Keratinocyte (primary cell): Measurements from ENCODE around the gene GTF2A1. TPM values are rescaled to one million over a fixed set of nuclear protein-coding genes. Genes with fewer than 3 reads are reported as not detected.

Source experiments
- DNase-seq: peaks from one replicate; pipeline ENCODE4 v3.0.0-alpha.2; 2011; ENCODE audit warnings: low read depth, missing footprints, low spot score
- FAIRE-seq: peaks from 2 replicates; lab custom pipeline; 2011; peaks lifted over from hg19 to GRCh38; lab: Jason Lieb, UNC
- H2AFZ ChIP-seq: 2 replicates; pipeline ENCODE4 v1.6.0; 2012; ENCODE audit warnings: low read length, control low read depth, inconsistent platforms; ENCODE audit not compliant: control insufficient read depth
- H3K27ac ChIP-seq: 2 replicates; pipeline ENCODE4 v1.5.1; 2011; ENCODE audit warnings: low read length; ENCODE audit not compliant: control insufficient read depth, insufficient read depth
- H3K27me3 ChIP-seq: 3 replicates; pipeline ENCODE4 v1.6.0; 2011; ENCODE audit warnings: low read length; ENCODE audit not compliant: control insufficient read depth, insufficient read depth; ENCODE audit errors: extremely low read depth
- H3K36me3 ChIP-seq, 2 experiments: 2 replicates in 1 of 2; 3 replicates in 1 of 2; pipeline ENCODE4 v1.5.1; 2011; ENCODE audit warnings: low read length in 2 of 2, mild to moderate bottlenecking in 1 of 2; ENCODE audit not compliant: control insufficient read depth in 2 of 2, insufficient read depth in 2 of 2; ENCODE audit errors: extremely low read depth in 1 of 2
- H3K4me1 ChIP-seq: 3 replicates; pipeline ENCODE4 v1.5.1; 2011; ENCODE audit warnings: low read length; ENCODE audit not compliant: control insufficient read depth, insufficient read depth; ENCODE audit errors: extremely low read depth
- H3K4me2 ChIP-seq: 3 replicates; pipeline ENCODE4 v1.6.0; 2011; ENCODE audit warnings: low read depth, low read length; ENCODE audit not compliant: control insufficient read depth, insufficient read depth; ENCODE audit errors: extremely low read depth
- H3K4me3 ChIP-seq, 3 experiments: fragments of 200-600 bp in 1 of 3; sonication (generic) in 1 of 3; 2 replicates in 2 of 3; 3 replicates in 1 of 3; pipeline ENCODE4 v1.5.1; 2011 to 2016; ENCODE audit warnings: low read length in 3 of 3, mild to moderate bottlenecking in 3 of 3, control low read depth in 2 of 3, inconsistent platforms in 1 of 3, low read depth in 1 of 3, mixed read lengths in 1 of 3, mixed run types in 1 of 3, moderate library complexity in 1 of 3; ENCODE audit not compliant: control insufficient read depth in 2 of 3, insufficient read depth in 2 of 3; ENCODE audit errors: extremely low read depth in 1 of 3
- H3K79me2 ChIP-seq: 2 replicates; pipeline ENCODE4 v1.6.0; 2012; ENCODE audit warnings: low read length; ENCODE audit not compliant: control insufficient read depth, insufficient read depth
- H3K9ac ChIP-seq: 3 replicates; pipeline ENCODE4 v1.6.0; 2011; ENCODE audit warnings: low read length; ENCODE audit not compliant: control insufficient read depth, insufficient read depth; ENCODE audit errors: extremely low read depth
- H3K9me1 ChIP-seq: 3 replicates; pipeline ENCODE4 v1.6.0; 2011; ENCODE audit warnings: low read length; ENCODE audit not compliant: control insufficient read depth, insufficient read depth; ENCODE audit errors: extremely low read depth
- H3K9me3 ChIP-seq: 2 replicates; pipeline ENCODE4 v1.5.1; 2012; ENCODE audit warnings: low read depth, low read length; ENCODE audit not compliant: control insufficient read depth
- H4K20me1 ChIP-seq: 3 replicates; pipeline ENCODE4 v1.6.0; 2011; ENCODE audit warnings: low read length; ENCODE audit not compliant: control insufficient read depth, insufficient read depth; ENCODE audit errors: extremely low read depth
- CTCF ChIP-seq, 3 experiments: IDR thresholded peaks in 1 of 3; conservative IDR thresholded peaks in 1 of 3; optimal IDR thresholded peaks in 1 of 3; 2 replicates in 2 of 3; 3 replicates in 1 of 3; pipeline versions ENCODE3 to v1.5.1; 2011; ENCODE audit warnings: low read length in 3 of 3, mild to moderate bottlenecking in 3 of 3, moderate library complexity in 2 of 3, control low read depth in 1 of 3, inconsistent platforms in 1 of 3; ENCODE audit not compliant: insufficient read depth in 2 of 3; ENCODE audit errors: extremely low read depth in 1 of 3
- EZH2 ChIP-seq: IDR thresholded peaks from one replicate; pipeline ENCODE4 v1.6.1; 2012; ENCODE audit warnings: inconsistent platforms, mild to moderate bottlenecking, low read length, moderate library complexity
- dilution Hi-C: fragments of 300-500 bp; cut with MboI; formaldehyde crosslinking; loops from one replicate; pipeline ENCODE4 v1.7.0; 2020; ENCODE audit warnings: low sequenced_read_pairs; ENCODE audit not compliant: extremely low pct_ligation_motif_present
- polyA plus RNA-seq, 5 experiments: library from polyadenylated mRNA; depleted of rRNA in 3 of 5; stranded (reverse) in 3 of 5; stranded (forward) in 1 of 5; unstranded in 1 of 5; fragments of >200 nt; gene quantifications; 1 replicate in 1 of 5; 2 replicates in 3 of 5; 3 replicates in 1 of 5; pipeline versions ENCODE4 v1.2.1 to v1.2.3, GENCODE V29; 2011 to 2012; ENCODE audit warnings: missing spikeins in 2 of 5, low read depth in 1 of 5, low replicate concordance in 1 of 5

The GTF2A1 gene
- polyA plus RNA-seq, 1 donor (not counting 4 experiments of a cell fraction or from before 2014, with no cell fraction given) = 17.5 TPM

DNA sequence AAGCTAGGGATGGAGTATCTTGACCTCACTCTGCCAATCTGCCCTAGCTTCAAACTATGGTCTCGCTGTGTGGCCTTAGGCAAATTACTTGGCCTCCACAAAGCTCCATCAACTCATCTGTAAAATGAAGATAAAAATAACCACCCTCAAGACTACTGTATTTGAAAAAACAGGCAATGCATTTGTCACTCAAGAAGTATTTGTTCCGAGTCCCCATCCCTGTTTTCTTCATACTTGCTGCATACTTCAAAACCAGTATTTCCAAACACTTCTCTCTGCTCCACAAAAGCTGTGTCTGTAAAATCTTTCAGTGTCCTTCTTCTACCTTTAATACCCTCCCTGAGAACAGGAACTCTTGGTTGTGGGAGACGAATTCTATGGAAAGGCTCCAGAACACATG is 47.9 kb downstream of the GTF2A1 start:
- no peaks in the 10 kb centered on the region for H3K9me1 ChIP-seq
- FAIRE-seq = no peak

DNA sequence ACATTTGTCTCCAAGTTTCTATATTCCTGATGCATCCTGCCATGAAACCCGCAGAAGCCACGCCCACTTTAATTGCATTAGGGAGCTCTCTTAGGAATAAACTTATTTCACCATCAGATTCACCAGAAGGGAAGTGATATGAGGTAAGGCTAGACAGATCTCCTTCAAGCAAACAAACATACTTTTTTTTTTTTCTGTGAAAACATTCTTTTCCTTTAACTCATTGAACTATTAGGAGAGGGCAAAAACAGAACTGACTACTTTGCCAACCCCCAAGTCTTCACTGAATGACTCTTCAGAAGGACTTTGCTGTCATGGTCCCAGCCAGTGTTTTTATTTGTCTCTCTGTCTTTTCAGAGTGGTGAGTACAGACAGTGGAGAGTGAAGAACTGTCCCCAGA is 48.4 kb downstream of the GTF2A1 start:
- TF ChIP-seq EZH2 = no peak
- no peak for TF ChIP-seq CTCF (optimal IDR thresholded peaks at IDR 0.05 in 1 of 3, IDR thresholded peaks at IDR 0.05 in 1 of 3, conservative IDR thresholded peaks at IDR 0.05 in 1 of 3; ENCODE audit: extremely low read depth in 1 of 3, insufficient read depth in 2 of 3, low read length in 3 of 3)

More for the DNA sequence above, 47.9 kb downstream of the GTF2A1 start:
- TF ChIP-seq EZH2 = no peak
- TF ChIP-seq CTCF (optimal IDR thresholded peaks at IDR 0.05 in 1 of 3, IDR thresholded peaks at IDR 0.05 in 1 of 3, conservative IDR thresholded peaks at IDR 0.05 in 1 of 3; ENCODE audit: extremely low read depth in 1 of 3, insufficient read depth in 2 of 3, low read length in 3 of 3) = no peak
- dilution Hi-C loops = no loop called here
- no peaks in the 10 kb centered on the region for H3K79me2 ChIP-seq
- peaks cover 9% of the 10 kb centered on the region for H3K4me1 ChIP-seq
- H3K27me3 ChIP-seq = no peaks in the 10 kb centered on the region
- no peaks in the 10 kb centered on the region for H4K20me1 ChIP-seq
- no peak overlapping the region for H3K4me2 ChIP-seq
- no peak overlapping the region for H3K4me3 ChIP-seq
- DNase-seq = no peak
- H3K9ac ChIP-seq = no peak overlapping the region
- H2AFZ ChIP-seq = no peak overlapping the region
- no peaks in the 10 kb centered on the region for H3K36me3 ChIP-seq
- no peaks in the 10 kb centered on the region for H3K9me3 ChIP-seq
- no peak overlapping the region for H3K27ac ChIP-seq

More for the DNA sequence above, 48.4 kb downstream of the GTF2A1 start:
- Histone ChIP-seq H3K9me3 (no peaks in the 10 kb centered on the region), H3K36me3 (no peaks in the 10 kb centered on the region), H3K9ac (no peak overlapping the region), H3K4me3 (no peak overlapping the region), H3K79me2 (no peaks in the 10 kb centered on the region), H3K4me1 (peaks cover 9% of the 10 kb centered on the region), H3K4me2 (no peak overlapping the region), H3K27ac (no peak overlapping the region), H4K20me1 (no peaks in the 10 kb centered on the region), H3K9me1 (no peaks in the 10 kb centered on the region), H2AFZ (no peak overlapping the region), H3K27me3 (no peaks in the 10 kb centered on the region)
- dilution Hi-C loops = no loop called here
- FAIRE-seq (no peak), DNase-seq (no peak)
